CD4-positive, alpha-beta T cell treated with Interleukin-10 for 1 hour (primary cell): ENCODE data around the gene RUFY2.
"Not testable (repeated sequence)": the region's sequence is repeated elsewhere in the genome, so short reads cannot be mapped to it uniquely, and the experiment has no call there.

Experiments
- DNase-seq: peaks from one replicate; pipeline ENCODE4 v3.0.0-alpha.2; 2020

RUFY2 gene

DNA sequence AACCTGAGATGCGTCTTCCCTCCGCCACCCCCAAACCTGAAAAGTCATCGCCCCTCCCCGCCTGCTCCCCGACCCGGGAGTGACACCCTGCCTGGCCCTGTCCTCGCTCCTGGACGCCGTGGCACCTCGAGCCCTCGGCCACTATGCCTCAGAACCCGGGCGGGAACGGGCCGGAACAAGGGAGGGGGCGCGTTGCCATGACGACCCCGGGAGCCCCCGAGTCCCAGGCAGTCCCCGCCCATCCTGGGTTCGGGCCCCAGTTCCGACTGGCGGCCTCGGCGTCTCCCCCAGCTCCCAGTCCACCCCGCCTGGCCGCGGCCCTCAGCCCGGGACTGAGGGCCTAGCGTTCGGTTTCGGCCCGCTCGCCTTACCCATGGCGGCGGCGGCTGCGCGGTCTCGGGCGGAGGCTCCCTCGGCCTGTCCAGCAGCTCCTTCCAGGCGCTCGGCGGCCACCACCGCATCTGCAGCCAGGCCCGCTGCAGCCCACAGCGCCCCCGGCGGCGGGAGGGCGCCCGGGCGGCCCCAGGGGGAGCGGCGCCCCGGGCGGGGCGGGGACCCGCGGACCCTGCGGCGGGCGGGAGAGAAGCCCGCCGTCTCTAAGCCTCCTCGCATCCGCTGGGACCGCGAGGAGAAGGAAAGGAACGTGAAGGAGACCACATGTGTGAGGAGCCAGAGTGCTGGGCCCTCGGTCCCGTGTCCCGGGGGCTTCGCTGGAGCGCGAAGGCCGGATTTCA is at the start of gene RUFY2:
TSS of gene RUFY2 (minus strand) at position 463 of the 734 bp plus-strand sequence. CDS start at position 375, 88 bp downstream.
- peak; percentile 79 for DNase-seq

- not testable (repeated sequence) for DNase-seq
Measured at GRCh38 chr10:68449698-68450097, 42.6 kb upstream of the RUFY2 start.

- DNase-seq: no peak
Measured at GRCh38 chr10:68446179-68446578, 39.1 kb upstream of the RUFY2 start.

DNA sequence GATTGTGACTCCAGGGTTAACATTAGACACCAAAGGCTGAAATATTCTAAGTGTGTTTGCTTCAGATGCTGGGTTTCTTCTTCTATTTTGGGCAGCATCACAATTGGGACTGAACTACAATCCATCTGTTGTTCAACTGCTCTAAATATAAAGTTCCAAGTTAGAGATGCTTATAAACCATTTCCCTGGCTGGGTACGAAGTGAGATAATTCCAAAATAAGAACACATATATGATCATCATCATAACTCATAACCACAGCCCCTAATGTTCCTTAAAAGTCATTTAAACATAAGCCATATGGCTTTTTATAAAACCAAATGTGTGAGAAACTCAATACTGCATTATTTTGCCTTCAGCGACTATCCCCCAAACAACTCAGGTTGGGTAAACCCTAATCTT is 35.9 kb upstream of the RUFY2 start:
- DNase-seq: no peak

GRCh38 chr10:68440898-68441297 is 33.8 kb upstream of the RUFY2 start:
- no peak for DNase-seq

- DNase-seq: no peak
Measured at GRCh38 chr10:68435803-68436202, 28.7 kb upstream of the RUFY2 start.

- no peak for DNase-seq
Measured at GRCh38 chr10:68434657-68435056, 27.6 kb upstream of the RUFY2 start.

GRCh38 chr10:68428396-68429104 is 21.5 kb upstream of the RUFY2 start:
- DNase-seq: no peak

DNA sequence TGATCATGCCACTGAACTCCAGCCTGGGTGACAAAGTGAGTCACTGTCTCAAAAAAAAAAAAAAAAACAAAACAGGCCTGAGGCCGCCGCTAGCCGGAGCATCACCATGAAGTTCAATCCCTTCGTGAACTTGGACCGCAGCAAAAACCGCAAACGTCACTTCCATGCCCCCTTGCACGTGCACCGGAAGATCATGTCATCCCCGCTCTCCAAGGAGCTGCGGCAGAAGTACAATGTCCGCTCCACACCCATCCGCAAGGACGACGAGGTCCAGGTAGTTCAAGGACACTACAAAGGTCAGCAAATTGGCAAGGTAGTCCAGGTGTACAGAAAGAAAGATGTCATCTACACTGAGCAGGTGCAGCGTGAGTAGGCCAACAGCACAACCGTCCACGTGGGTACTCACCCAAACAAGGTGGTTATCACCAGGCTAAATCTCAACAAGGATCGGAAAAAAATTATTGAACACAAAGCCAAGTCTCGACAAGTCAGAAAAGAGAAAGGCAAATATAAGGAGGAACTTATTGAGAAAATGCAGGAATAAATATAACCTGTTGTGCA is 17.5 kb upstream of the RUFY2 start:
- no peak for DNase-seq

GRCh38 chr10:68423522-68423921 is 16.4 kb upstream of the RUFY2 start:
- peak; percentile 25 for DNase-seq

GRCh38 chr10:68419376-68419775 is 12.3 kb upstream of the RUFY2 start:
- no peak for DNase-seq

DNA sequence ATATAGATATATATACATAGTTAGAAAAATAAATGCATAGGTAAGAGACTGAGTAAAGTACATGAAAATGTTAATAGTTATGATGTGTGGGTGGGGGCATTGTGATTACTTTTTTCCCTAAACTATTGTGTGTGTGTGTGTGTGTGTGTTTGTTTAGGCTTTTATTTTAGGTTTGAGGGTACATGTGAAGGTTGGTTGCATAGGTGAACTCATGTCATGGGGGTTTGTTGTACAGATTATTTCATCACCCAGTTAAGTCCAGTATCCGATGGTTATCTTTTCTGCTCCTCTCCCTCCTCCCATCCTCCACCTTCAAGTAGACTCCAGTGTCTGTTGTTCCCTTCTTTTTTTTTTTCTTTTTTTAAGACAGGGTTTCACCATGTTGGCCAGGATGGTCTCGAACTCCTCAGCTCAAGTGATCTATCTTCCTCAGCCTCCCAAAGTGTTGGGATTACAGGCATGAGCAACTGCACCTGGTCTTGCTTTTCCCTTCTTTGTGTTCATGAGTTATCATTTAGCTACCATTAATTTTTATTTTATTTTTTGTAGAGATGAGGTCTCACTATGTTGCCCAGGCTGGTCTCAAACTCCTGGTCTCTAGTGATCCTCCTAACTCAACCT is 1.9 kb upstream of the RUFY2 start:
- DNase-seq: no peak

- no peak for DNase-seq
Measured at GRCh38 chr10:68406111-68406814, 814 bp downstream of the RUFY2 start.

- DNase-seq: no peak
Measured at GRCh38 chr10:68403701-68404100, 3.4 kb downstream of the RUFY2 start.

DNA sequence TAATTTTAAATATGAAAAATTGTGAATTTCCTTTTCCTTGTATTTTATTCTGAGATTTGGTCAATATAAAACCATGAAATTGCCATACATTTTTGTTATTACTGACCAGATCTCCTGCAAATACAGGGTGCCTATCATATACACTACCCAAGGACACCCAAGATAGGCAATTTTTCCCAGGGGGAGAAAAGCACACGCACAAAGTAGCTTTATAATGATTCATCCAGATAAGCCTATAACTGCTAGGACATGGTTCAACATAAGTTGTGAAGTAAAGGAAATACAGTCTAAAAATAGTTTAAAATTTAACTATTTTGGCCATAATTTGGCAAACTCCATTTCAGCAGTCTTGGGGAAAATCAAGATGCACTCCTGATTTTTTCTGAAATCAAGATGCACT is 4.8 kb downstream of the RUFY2 start:
- no peak for DNase-seq

DNA sequence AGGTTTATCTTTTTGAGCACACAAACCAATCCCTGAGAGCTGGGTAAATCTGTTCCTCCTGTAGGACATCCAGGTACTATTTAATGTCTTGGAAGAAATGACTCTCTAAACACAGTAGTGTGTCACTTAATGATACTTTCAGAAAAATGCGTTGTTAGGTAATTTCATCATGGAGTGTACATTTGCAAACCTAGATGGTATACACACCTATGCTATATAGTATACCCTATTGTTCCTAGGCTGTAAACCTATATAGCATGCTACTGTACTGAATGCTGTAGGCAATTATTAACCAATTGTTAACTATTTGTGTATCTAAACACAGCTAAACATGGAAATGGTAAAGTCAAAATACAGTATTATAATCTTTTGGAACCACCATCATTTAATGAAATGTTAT is 10.1 kb downstream of the RUFY2 start:
- DNase-seq: no peak

DNA sequence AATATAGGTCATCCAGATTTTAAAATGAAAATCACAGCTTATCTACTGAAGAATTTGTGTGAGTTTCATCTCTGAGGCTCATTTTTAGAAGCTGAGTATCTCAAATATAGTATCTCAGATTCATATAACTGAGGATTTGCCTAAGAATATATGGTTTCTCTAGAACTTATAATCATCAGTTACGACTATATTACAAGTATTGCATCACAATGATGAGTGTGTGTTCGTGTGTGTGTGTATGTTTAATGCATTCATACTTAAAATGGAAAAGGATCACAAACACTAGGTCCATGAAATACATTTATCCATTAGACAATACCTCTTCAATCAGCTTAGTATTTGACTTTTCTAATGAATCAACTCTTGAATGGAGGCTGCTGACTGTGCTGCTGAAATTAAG is 21.3 kb downstream of the RUFY2 start:
- no peak for DNase-seq

DNA sequence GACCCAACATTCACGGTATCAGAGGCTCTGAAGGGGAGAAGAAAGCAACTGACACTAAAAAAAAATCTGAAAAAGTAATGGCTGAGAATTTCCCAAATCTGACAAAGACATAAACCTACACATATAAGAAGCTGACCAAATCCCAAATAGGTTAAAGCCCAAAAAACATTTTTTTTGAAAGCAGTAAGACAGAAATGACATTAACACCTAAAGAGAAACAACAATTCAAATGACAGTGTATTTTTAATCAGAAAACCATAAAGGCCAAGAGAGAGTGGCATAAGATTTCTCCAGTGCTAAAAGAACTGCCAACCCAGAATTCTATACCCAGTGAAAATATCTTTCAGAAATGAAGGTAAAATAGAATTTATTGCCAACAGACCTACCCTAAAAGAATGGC is 35.5 kb downstream of the RUFY2 start:
- DNase-seq: no peak

GRCh38 chr10:68367121-68367520 is 40.0 kb downstream of the RUFY2 start:
- DNase-seq: no peak

DNA sequence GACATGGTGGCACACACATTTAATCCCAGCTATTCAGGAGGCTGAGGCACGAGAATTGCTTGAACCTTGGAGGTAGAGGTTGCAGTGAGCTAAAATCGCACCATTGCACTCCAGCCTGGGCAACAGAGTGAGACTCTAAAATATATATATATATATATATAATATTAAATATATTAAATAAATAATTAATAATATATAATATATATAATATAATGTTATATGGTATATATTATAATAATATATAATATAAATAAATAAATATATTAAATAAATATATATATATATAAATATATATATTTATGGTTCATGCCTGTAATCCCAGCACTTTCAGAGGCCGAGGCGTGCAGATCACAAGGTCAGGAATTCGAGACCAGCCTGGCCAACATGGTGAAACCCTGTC is 40.5 kb downstream of the RUFY2 start:
- no peak for DNase-seq

- no peak for DNase-seq
Measured at GRCh38 chr10:68365611-68366010, 41.5 kb downstream of the RUFY2 start.

GRCh38 chr10:68364101-68364886 is 42.8 kb downstream of the RUFY2 start:
- DNase-seq: no peak
